Embryonic facial prominence (tissue), 1 donor: ENCODE measurements around the gene PSORS1C1.

Source experiments
- DNase-seq: peaks from one replicate; pipeline ENCODE4 v3.0.0-alpha.2; 2016; ENCODE audit errors: extremely low spot score

Gene PSORS1C1

DNA sequence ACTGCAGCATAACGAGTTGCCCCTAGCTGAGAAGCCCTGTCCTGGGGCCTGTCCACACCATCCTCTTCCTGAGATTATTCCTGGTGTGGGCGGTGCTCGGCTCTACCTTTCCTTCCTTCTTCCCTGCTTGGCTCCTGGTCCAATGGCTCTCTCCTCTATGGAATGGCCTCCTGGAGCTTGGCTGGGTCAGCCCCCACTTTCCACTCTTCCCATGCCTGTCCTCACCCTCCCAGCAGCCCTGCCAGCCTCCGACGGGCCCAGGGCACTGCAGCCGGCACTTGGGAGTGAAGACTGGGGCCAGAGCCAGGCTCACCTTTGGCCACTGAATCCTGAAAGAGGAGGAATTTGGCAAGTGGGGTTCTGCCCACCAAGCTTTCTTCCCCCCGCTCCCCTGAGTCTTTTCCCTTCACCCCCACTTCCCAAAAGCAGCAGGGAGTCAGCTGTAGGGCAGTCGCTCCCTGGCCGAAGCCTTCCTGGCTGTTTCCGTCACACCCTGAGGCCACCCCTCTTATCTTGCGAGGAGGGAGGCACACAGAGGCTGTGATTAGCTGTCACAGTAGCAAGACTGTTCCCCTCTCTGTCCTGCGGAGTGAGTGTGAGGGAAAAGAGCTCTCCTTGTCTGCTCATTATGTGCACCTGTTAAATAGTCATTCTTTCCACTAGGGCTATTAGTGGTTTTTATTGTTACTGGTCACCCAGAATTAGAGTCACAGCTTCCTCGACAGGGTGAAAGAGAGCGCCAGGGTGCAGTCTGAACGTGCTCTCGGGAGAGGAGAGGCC lies 12.0 kb downstream of the PSORS1C1 start:
- DNase-seq: no peak

DNA sequence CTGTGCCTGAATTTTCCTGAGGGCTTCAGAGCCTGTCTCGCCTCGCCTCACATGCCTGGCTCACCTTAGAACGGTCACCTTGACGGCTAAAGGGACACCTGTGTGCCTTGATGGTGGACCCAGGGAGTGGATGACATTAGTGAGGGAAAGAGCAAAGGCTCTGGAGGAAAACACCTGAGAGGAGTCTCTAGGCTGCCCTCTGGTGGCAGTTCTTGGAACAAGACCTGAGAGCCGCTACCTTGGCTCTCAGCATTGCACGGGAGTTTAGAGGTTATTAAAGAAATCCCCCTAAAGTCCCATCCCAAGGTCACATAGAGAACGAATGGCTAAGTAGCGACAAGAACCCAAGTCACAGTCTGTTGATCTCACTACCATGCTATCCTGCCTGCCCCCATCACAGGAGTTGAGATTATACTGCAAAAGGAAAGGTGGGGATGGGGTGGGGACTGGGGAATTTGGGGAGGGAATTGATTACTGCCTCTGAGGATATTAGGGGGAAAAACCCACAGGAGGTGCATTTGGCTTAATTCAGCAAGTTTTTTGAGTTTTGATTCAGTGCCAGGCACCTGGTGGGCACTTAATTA lies 13.6 kb downstream of the PSORS1C1 start:
- no peak for DNase-seq

DNA sequence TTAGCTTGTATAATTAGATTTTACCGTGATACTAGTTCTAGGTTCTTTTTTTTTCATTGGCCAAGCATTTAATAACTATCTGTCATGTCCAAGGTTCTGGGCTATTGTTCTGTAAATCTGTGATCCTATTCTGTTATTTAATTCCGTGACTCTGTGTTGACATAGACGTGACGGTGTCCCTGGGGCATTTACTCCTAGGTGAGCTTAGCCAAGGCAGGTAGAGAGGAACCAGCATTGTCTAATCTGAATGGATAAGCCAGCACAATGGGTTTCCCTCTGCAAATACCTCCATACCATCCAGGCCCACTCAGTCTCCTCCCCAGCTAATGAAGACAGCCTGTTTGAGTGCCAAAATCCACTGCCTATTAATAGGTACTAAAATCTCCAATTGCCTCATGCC lies 14.5 kb downstream of the PSORS1C1 start:
- DNase-seq: no peak

DNA sequence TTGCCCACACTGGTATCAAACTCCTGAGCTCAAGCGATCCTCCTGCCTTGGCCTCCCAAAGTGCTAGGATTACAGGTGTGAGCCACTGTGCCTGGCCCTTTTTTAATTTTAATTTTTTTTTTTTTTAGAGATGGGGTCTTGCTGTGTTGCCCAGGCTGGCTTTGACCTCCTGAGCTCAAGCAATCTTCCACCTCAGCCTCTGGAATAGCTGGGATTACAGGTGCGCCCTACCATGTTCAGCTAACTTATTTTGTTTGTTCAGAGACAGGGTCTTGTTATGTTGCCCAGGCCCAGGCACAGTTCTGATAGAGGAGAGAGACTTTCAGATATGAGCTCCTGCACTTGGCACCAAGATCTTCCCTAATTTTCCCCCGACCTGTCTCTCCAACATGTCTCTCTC lies 16.2 kb downstream of the PSORS1C1 start:
- no peak for DNase-seq

- DNase-seq: no peak
Observed at GRCh38 chr6:31131595-31131994, 17.0 kb downstream of the PSORS1C1 start.

DNA sequence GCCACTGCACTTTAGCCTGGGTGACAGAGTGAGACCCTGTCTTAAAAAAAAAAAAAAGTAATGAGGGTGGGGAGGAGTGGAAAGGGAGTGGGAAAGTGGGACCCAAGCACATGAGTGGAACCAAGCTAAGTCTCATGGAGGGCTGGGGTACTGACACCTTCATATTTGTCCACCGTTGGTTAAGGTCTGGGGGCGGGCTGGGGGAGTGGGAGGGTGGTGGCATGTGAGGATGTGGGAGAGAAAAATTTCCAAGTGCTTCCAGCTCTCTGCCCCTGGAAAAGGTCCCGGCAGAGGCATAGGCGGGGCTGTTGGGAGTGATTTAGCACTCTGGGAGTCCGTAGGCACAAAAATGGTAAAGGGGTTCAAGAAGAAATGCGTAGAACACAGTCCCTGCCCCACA lies 18.2 kb downstream of the PSORS1C1 start:
- DNase-seq: no peak

GRCh38 chr6:31135710-31136109 lies 21.1 kb downstream of the PSORS1C1 start:
- DNase-seq: no peak

DNA sequence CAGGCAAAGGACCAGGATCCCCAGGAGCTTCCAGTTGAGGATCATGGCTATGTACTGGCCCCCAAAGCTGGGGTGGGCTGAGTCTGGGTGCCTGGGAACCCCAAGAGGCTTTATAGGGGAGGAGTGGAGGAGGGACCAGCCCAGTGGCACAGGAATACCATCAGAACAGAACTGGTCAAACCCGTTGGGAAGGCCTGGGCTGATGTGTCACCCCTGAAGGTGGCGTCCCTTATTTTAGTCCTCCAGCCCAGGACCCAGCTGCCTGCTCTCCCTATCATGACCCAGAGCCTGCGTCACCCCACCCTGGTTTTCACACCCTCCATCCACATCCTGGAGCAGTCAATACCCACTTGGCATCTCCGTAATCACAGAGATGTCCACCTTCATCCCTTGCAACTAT lies 24.4 kb downstream of the PSORS1C1 start, which contains the start of gene PSORS1C2:
Gene PSORS1C2, minus strand, starts transcription at position 85 of the 400 bp plus-strand sequence. Its CDS starts 40 bp downstream, at position 45.
- DNase-seq: no peak

- no peak for DNase-seq
Observed at GRCh38 chr6:31139599-31139998, 25.0 kb downstream of the PSORS1C1 start.

DNA sequence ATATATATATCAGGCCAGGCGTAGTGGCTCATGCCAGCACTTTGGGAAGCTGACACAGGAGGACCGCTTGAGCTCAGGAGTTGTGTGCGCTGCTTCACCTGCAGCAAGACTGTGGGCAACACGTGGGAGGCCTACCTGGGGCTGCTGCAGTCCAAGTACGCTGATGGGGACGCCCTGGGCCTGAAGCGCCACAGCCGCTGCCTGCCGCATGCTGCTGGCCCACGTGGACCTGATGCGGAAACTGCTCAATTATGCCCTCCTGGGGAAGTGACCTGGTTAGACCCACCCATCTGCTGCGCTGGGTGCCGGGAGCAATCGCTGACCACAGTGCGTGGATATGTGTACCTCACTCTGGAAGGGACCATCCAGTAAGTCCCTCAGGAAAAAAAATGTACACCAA lies 26.0 kb downstream of the PSORS1C1 start:
- DNase-seq: no peak

DNA sequence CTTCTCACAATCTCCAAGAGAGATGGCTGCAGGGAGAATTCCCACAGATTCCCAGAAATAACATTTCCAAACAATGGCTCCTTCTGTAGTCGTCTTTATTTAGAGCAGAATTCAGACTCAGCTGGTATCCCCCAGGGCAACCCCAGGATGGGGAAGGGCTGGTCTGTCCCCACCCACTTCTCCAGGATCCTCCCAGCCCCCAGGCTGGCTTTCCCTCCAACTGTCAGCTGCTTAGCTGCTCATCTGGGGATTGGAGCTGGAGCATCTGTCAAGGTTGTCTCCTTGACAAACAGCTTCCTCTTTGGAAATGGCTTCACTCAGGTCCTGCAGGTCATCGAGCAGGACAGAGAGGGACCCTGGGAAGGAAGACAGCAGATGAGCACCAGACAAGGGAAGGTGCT lies 27.8 kb downstream of the PSORS1C1 start:
- DNase-seq: no peak

DNA sequence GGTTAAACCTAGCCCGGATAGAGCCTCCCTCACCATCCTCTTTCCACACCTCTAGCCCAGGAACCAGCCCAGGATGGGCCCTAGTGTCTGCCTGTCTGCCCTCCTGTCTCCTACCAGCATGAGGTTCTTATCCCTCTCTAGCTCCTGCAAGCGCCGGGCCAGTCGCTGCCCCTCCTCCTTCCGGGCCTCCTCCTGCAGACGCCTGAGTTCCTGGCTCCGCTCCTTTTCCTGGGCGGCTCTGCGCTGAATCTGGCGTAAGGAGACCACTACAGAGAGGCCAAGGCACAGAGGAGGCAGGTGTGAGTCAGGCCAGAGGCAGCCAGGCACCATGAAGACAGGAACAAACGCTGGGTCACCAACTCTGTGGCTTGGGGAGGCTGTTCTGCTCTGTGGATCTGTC lies 28.5 kb downstream of the PSORS1C1 start:
- DNase-seq: no peak

- DNase-seq: no peak
Observed at GRCh38 chr6:31144296-31144969, 29.8 kb downstream of the PSORS1C1 start.

- no peak for DNase-seq
Observed at GRCh38 chr6:31144970-31145340, 30.4 kb downstream of the PSORS1C1 start.

- DNase-seq: no peak
Observed at GRCh38 chr6:31145386-31145785, 30.8 kb downstream of the PSORS1C1 start.

DNA sequence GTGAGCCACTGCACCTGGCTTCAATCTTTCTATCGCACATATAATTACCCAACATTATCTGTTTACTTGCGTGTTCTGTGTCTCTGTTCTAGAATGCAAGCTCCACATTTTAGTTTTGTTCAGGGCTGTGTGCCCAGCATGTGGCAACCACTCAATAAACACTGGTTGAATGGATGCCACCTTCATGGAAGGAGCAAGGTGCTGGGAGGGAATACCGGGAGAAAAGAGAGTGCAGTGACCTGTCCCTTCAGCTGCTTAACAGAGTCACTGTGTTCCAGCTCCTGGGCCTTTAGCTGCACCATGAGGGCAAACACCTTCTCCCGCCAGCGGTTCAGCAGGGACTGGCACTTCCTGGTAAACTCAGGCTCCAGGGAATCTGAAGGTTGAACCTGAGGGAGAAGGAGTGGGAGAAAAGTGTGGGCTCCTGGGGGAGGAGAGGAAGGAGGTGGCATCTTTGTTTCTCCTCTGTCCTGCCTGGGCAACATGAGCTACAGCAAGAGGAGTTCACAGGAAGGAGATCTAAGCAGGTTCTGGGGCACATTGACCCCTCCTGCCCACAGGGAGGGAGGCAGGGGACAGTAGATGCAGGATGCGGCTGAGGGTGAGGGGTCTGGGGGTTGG lies 35.3 kb downstream of the PSORS1C1 start:
- DNase-seq: no peak

DNA sequence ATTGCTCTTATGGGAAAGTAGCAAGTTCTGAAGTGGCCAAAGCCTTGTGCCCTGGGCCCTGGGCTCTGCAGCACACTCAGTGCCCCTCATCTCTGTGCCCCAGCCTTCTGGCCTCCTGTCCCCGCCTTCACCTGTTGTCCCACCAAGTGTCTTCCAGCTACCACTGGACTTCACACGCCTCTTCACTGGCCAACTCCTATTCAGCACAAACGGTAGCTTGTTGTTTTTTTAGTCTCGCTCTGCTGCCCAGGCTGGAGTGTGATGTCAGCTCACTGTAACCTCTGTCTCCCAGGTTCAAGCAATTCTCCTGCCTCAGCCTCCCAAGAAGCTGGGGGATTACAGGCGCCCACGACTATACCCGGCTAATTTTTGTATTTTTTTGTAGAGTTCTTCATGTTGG lies 38.2 kb downstream of the PSORS1C1 start:
- no peak for DNase-seq

- DNase-seq: no peak
Observed at GRCh38 chr6:31154436-31154835, 39.8 kb downstream of the PSORS1C1 start.

DNA sequence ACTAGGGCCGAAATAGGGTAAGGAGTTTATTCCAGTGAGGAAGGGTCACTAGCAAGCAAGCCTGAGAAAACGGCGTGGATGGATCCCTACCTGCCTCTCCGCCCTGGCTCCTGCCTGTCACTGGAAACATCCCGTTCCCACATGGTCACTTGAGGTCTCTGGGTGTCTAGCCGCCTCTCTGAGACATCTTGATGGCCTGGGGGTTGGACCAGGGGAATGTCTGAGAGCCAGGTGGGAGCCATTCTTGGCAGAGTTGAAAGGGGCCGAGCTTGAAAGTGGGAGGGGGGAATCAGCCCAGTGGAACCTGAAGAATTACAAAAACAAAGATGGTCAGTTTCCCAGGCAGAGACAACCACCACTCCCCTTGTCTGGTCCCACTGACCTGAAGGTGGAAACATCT lies 42.0 kb downstream of the PSORS1C1 start:
- no peak for DNase-seq

DNA sequence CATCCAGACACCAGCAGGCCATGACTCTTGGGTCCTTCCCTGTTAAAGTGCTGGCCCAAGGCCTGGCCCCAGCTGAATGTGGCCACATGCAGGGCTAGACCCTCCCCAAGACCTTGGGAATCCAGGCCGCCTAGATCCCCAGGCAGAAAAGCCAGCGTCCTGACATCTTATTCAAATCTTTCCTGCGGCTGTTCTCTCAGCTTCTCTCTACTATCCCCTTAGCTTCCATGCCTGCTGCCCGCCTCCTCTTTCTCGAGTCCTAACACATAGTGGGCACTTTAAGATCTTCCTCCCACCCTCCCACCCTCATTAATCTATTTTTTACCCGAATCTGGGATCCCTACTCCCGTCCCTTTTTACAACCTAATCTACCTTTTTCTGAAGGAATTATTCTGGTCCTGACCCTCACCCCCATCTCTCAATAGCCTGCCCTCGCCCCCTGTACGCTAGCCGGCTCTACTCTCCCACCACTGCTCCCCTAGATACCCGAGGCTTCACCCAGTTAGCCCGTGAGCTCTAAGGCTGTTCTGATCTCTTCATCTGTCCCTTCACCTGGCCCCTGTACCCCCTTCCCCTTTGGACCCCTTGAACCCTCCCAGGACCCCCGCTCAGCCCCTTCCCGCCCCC lies 43.0 kb downstream of the PSORS1C1 start, which contains the start of gene CCHCR1:
Gene CCHCR1, minus strand, starts transcription at position 290 of the 627 bp plus-strand sequence. Its CDS starts 202 bp downstream, at position 88.
- no peak for DNase-seq

DNA sequence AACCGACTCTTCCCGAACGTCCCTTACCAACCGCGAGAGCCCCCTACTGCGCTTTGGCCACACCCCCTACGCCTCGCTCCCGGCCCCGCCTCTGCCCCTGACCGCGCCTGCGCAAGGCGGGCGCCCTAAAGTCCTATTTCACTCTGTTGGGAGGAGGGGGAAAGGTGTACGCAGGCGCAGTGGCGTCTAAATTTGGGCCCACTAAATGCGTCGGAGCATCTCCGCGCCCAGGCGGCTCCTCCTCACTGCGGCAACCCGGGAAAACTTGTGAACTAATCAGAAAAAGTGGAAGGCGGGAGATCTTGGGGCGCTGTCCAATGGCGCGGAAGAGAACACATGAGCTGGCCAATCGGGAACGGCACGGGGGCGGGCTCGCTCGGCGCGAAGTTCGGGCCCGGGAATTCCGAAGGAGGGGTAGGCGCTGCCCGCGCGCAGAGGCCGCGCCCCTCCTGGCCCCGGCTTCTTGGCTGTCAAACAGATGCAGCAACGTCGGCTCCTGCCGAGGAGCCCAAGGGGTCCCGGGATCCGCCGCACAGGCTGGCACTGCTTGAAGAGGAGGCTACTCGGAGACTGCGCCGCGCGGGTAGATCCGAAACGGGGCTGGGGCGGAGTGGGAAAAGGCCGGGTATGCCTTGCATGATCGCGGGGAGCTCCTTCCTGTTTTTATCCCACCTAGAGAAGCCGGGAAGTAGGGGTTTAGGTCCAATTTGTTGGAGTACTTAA lies 43.7 kb downstream of the PSORS1C1 start, which contains the start of gene TCF19:
Gene TCF19, plus strand, starts transcription at position 450 of the 723 bp plus-strand sequence. CDS start 881 bp downstream, outside the sequence.
- peak; percentile 99 for DNase-seq
